ENCODE data around the gene LCAT.

Gene LCAT

GRCh38 chr16:67909056-67909742, 34.7 kb downstream of the LCAT start:
- DNase-seq (ENCODE audit: low spot score): no peak

- no peak for DNase-seq (ENCODE audit: low spot score)
Observed at GRCh38 chr16:67907397-67908180, 36.3 kb downstream of the LCAT start.

- no peak for DNase-seq (ENCODE audit: low spot score)
Observed at GRCh38 chr16:67902831-67903230, 41.1 kb downstream of the LCAT start.

GRCh38 chr16:67901734-67902133, 42.2 kb downstream of the LCAT start:
- no peak for DNase-seq (ENCODE audit: low spot score)

DNA sequence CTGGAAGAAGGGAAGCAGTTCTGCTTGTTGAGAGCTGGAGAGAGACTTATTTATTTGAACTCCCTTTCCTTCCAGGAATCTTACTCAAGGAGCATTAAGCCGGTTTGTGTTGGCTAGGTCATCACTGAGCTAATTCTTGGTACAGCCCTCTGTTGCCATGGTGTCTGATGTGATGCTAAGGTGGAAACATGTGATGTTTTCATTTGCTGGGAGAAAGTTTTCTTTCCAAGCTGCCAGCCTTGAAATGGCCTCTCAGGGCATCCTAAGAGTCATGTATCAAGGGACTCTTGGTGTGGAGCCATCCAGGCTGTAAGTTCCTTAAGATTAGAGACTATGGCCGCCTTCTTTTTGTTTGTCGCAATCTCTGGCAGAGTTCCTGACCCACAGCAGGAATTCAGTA, 46.7 kb downstream of the LCAT start:
- DNase-seq (ENCODE audit: low spot score): no peak

GRCh38 chr16:67893743-67894399, 50.0 kb downstream of the LCAT start:
- peak; percentile 22 for DNase-seq (ENCODE audit: low spot score)

- DNase-seq (ENCODE audit: low spot score): peak; percentile 100
Observed at GRCh38 chr16:67892899-67893742, 50.8 kb downstream of the LCAT start, which contains the start of gene PSKH1. Gene PSKH1, plus strand, starts transcription at chr16:67893254. Its CDS starts 15,496 bp downstream, at chr16:67908750.

GRCh38 chr16:67892375-67892774, 51.5 kb downstream of the LCAT start:
- DNase-seq (ENCODE audit: low spot score): no peak
